Activated CD8-positive, alpha-beta memory T cell treated with anti-CD3 and anti-CD28 coated beads, Interleukin-2, amount 50 U/mL, for 24 hours (primary cell): ENCODE measurements around the gene SLC35F1.
"Not testable (repeated sequence)": the region's sequence is repeated elsewhere in the genome, so short reads cannot be mapped to it uniquely, and the experiment has no call there.

Experiments
- DNase-seq: peaks from one replicate; pipeline ENCODE4 v3.0.0-alpha.2; 2020; ENCODE audit errors: extremely low read depth

Gene SLC35F1

GRCh38 chr6:117906958-117907600 lies at the start of gene SLC35F1:
Gene SLC35F1, plus strand, starts transcription at chr6:117907264.
- no peak for DNase-seq

GRCh38 chr6:117858601-117859000 lies 48.5 kb upstream of the SLC35F1 start:
- DNase-seq = not testable (repeated sequence)

- DNase-seq = no peak
These were observed 45.5 kb upstream of the SLC35F1 start for GRCh38 chr6:117861545-117861944.

- DNase-seq = no peak
These were observed 40.5 kb upstream of the SLC35F1 start for GRCh38 chr6:117866561-117866960.

- DNase-seq = no peak
These were observed 36.4 kb upstream of the SLC35F1 start for GRCh38 chr6:117870486-117871242.

GRCh38 chr6:117880824-117881223 lies 26.2 kb upstream of the SLC35F1 start:
- no peak for DNase-seq

- no peak for DNase-seq
These were observed 16.9 kb upstream of the SLC35F1 start for GRCh38 chr6:117890172-117890571.

GRCh38 chr6:117906507-117906957 lies 532 bp upstream of the SLC35F1 start:
- DNase-seq = no peak

GRCh38 chr6:117907601-117908245 lies 659 bp downstream of the SLC35F1 start:
- DNase-seq = no peak

GRCh38 chr6:117908246-117909068 lies 1.4 kb downstream of the SLC35F1 start:
- DNase-seq = no peak

- DNase-seq = no peak
These were observed 2.6 kb downstream of the SLC35F1 start for GRCh38 chr6:117909638-117910037.

GRCh38 chr6:117910549-117910948 lies 3.5 kb downstream of the SLC35F1 start:
- no peak for DNase-seq

- DNase-seq = no peak
These were observed 4.1 kb downstream of the SLC35F1 start for GRCh38 chr6:117911150-117911549.

GRCh38 chr6:117911660-117912059 lies 4.6 kb downstream of the SLC35F1 start:
- no peak for DNase-seq

- DNase-seq = no peak
These were observed 8.8 kb downstream of the SLC35F1 start for GRCh38 chr6:117915846-117916245.

- DNase-seq = no peak
These were observed 9.4 kb downstream of the SLC35F1 start for GRCh38 chr6:117916483-117916882.

- no peak for DNase-seq
These were observed 10.1 kb downstream of the SLC35F1 start for GRCh38 chr6:117917176-117917575.

- DNase-seq = no peak
These were observed 11.4 kb downstream of the SLC35F1 start for GRCh38 chr6:117918454-117918853.

- no peak for DNase-seq
These were observed 12.2 kb downstream of the SLC35F1 start for GRCh38 chr6:117919275-117919674.

GRCh38 chr6:117919775-117920729 lies 13.0 kb downstream of the SLC35F1 start:
- no peak for DNase-seq

- no peak for DNase-seq
These were observed 17.6 kb downstream of the SLC35F1 start for GRCh38 chr6:117924690-117925089.
